B cell (primary cell): ENCODE results near the gene PTPRQ. TPM values are rescaled to one million over a fixed set of nuclear protein-coding genes. Genes with fewer than 3 reads are reported as not detected.

Source experiments
- ATAC-seq: fragments of 200-7000 bp; cut with Tn5 transposase; one replicate; pipeline ENCODE4 v1.10.0; 2021; ENCODE audit warnings: low read depth, mild to moderate bottlenecking, moderate number of reproducible peaks, moderate library complexity
- CTCF ChIA-PET: fragments of 350-600 bp; sonication (Branson Sonifier 250); formaldehyde crosslinking; loops from one replicate; lab custom pipeline; 2021; ENCODE audit warnings: antibody characterized with exemption, inconsistent platforms; lab: Charles Lee
- POLR2A ChIA-PET: fragments of 350-600 bp; sonication (Branson Sonifier 250); formaldehyde crosslinking; loops from one replicate; lab custom pipeline; 2021; ENCODE audit warnings: antibody characterized with exemption; lab: Charles Lee
- DNase-seq: peaks from one replicate; pipeline ENCODE4 v3.0.0; 2013
- H2AFZ ChIP-seq: 2 replicates; pipeline ENCODE4 v1.6.1; 2012; ENCODE audit warnings: mild to moderate bottlenecking, low read depth, low read length; ENCODE audit not compliant: insufficient read depth, poor library complexity, severe bottlenecking
- H3K27ac ChIP-seq, 2 donors: 1 replicate in 1 of 2; 2 replicates in 1 of 2; pipeline ENCODE4 v1.5.1; 2012 to 2013; ENCODE audit warnings: low read length in 2 of 2, mild to moderate bottlenecking in 2 of 2, moderate library complexity in 1 of 2
- H3K27me3 ChIP-seq, 4 experiments: fragments of 200-600 bp in 1 of 4; sonication (generic) in 1 of 4; replicated peaks in 1 of 4; 1 replicate in 2 of 4; 2 replicates in 2 of 4; pipeline versions ENCODE4 v1.6.1 to v1.7.0; 2013 to 2016; ENCODE audit warnings: low read length in 3 of 4, mild to moderate bottlenecking in 2 of 4, mixed read lengths in 1 of 4, moderate library complexity in 1 of 4; ENCODE audit not compliant: insufficient read depth in 4 of 4, control insufficient read depth in 3 of 4; ENCODE audit errors: control extremely low read depth in 1 of 4
- H3K36me3 ChIP-seq, 2 experiments: replicated peaks in 1 of 2; 1 replicate in 1 of 2; 2 replicates in 1 of 2; pipeline versions ENCODE4 v1.6.1 to v1.7.1; 2013; ENCODE audit warnings: low read length in 1 of 2; ENCODE audit not compliant: insufficient read depth in 2 of 2, control insufficient read depth in 1 of 2; ENCODE audit errors: control extremely low read depth in 1 of 2, extremely low read depth in 1 of 2
- H3K4me1 ChIP-seq, 2 donors: fragments of 200-600 bp in 1 of 2; sonication (generic) in 1 of 2; 1 replicate in 1 of 2; 2 replicates in 1 of 2; pipeline versions ENCODE4 v1.5.1 to v1.6.1; 2013 to 2017; ENCODE audit warnings: low read length in 2 of 2; ENCODE audit not compliant: control insufficient read depth in 2 of 2, insufficient read depth in 2 of 2
- H3K4me2 ChIP-seq: replicated peaks from 2 replicates; pipeline ENCODE3; 2012; ENCODE audit warnings: mild to moderate bottlenecking, low read depth, low read length; ENCODE audit not compliant: poor library complexity, severe bottlenecking
- H3K4me3 ChIP-seq, 5 experiments: fragments of 200-600 bp in 1 of 5; sonication (generic) in 1 of 5; 1 replicate in 3 of 5; 2 replicates in 2 of 5; pipeline versions ENCODE4 v1.5.1 to v1.7.0; 2011 to 2016; ENCODE audit warnings: low read length in 4 of 5, mild to moderate bottlenecking in 4 of 5, low read depth in 2 of 5, control low read depth in 1 of 5, moderate library complexity in 1 of 5; ENCODE audit not compliant: insufficient read depth in 1 of 5; ENCODE audit errors: control extremely low read depth in 1 of 5, extremely low read depth in 1 of 5
- H3K79me2 ChIP-seq: fragments of 200-600 bp; sonication (generic); one replicate; pipeline ENCODE4 v1.6.0; 2016; ENCODE audit warnings: low read length; ENCODE audit not compliant: control insufficient read depth, insufficient read depth
- H3K9ac ChIP-seq: fragments of 200-600 bp; sonication (generic); 2 replicates; pipeline ENCODE4 v1.6.1; 2017; ENCODE audit warnings: mild to moderate bottlenecking, low read length, moderate library complexity
- H3K9me3 ChIP-seq, 3 donors: one replicate each; pipeline versions ENCODE4 v1.6.1 to v1.7.1; 2013; ENCODE audit warnings: low read length in 2 of 3; ENCODE audit not compliant: control insufficient read depth in 2 of 3, insufficient read depth in 1 of 3; ENCODE audit errors: control extremely low read depth in 1 of 3
- H4K20me1 ChIP-seq: 2 replicates; pipeline ENCODE4 v1.6.0; 2012; ENCODE audit warnings: mild to moderate bottlenecking, low read length; ENCODE audit not compliant: insufficient read depth, control insufficient read depth, poor library complexity, severe bottlenecking
- H3K27ac Mint-ChIP-seq: one replicate; pipeline ENCODE4 v1.8.0; 2021; ENCODE audit warnings: mixed read lengths
- H3K27me3 Mint-ChIP-seq: one replicate; pipeline ENCODE4 v1.8.0; 2021; ENCODE audit warnings: mixed read lengths
- H3K4me1 Mint-ChIP-seq: one replicate; pipeline ENCODE4 v1.8.0; 2021; ENCODE audit warnings: mixed read lengths
- H3K4me3 Mint-ChIP-seq: one replicate; pipeline ENCODE4 v1.8.0; 2021; ENCODE audit warnings: mixed read lengths
- H3K9me3 Mint-ChIP-seq: one replicate; pipeline ENCODE4 v1.8.0; 2022; ENCODE audit warnings: mixed read lengths; ENCODE audit not compliant: insufficient read depth
- EZH2 ChIP-seq: IDR thresholded peaks from 2 replicates; pipeline ENCODE4 v1.6.1; 2012; ENCODE audit warnings: borderline replicate concordance, low read depth, mild to moderate bottlenecking, moderate library complexity, low read length; ENCODE audit not compliant: insufficient read depth, poor library complexity, severe bottlenecking
- WGBS: methylation state at CpG from one replicate; pipeline ENCODE4 v1.1.5; 2013; ENCODE audit warnings: missing lambda C conversion rate; ENCODE audit not compliant: insufficient coverage; 5-methylcytosine and 5-hydroxymethylcytosine counted together
- intact Hi-C: fragments of 100-400 bp; cut with micrococcal nuclease; formaldehyde crosslinking; loops from one replicate; pipeline ENCODE4 v1.10.0; 2022
- polyA plus RNA-seq: library from polyadenylated mRNA; depleted of rRNA; stranded (reverse); fragments of >200 nt; gene quantifications from 2 replicates; pipeline ENCODE4 v1.2.3, GENCODE V29; 2012
- total RNA-seq, 2 donors: library from RNA; stranded (reverse); fragments of 120-200 nt in 1 of 2; gene quantifications; 1 replicate in 1 of 2; 2 replicates in 1 of 2; pipeline versions ENCODE4 v1.2.3 to v1.2.4, GENCODE V29; 2013 to 2022
- TF ChIP-seq, protein P1 (sequence below): fragments of 200-600 bp; IDR thresholded peaks from one replicate; pipeline ENCODE4 v1.8.0; 2022; ENCODE audit warnings: antibody characterized with exemption, mild to moderate bottlenecking

The PTPRQ gene
- total and polyA plus RNA-seq, 2 donors (not counting 1 experiment from before 2014, with no cell fraction given): not detected

DNA sequence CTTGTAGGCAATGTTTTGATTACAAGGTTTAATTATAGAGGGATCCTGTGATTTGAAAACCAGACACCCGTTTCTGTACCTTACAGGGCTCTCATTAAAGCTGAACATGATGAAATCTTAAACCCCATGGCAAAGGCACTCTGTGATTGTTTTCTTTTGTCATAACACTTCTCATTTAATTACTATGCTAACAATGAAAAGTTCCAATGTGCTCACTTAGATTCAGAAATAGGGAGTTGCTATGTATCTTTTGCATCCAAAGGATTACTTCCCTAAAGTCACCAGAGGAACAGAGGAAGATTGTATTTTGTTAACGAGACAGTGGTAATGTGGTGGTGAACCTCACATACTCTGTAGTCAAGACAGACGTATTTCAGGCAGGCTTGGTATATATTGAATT, 181.9 kb downstream of the PTPRQ start:
- intact Hi-C loops: no loop called here
- CTCF ChIA-PET: no interaction called here
- H3K9ac ChIP-seq: no peak overlapping the region

DNA sequence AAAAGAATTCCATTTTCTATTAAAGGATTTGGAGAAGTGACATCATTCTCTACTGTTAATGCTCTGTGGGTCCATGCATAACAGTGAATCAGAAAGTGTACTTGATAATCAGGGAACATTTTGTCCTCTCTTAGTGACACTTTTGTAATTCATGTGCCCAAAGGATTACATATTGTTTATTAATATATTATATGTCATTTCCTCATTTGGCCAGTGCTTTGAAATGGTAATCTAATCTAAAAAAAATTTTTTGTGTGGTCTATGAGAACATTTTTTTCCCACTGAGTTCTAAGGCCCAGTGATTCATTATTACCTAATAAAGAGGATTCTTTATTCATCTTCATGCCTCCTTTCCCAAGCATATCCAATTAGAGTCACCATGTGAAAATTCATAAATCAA, 183.7 kb downstream of the PTPRQ start:
- Histone ChIP-seq H3K79me2 (no peaks in the 10 kb centered on the region), H4K20me1 (no peaks in the 10 kb centered on the region), H3K9ac (no peak overlapping the region), H2AFZ (no peak overlapping the region), H3K27ac (no peak overlapping the region), H3K36me3 (no peaks in the 10 kb centered on the region), H3K4me3 (no peak overlapping the region), H3K4me2 (no peak overlapping the region), H3K4me1 (no peaks in the 10 kb centered on the region), H3K9me3 (no peaks in the 10 kb centered on the region), H3K27me3 (no peaks in the 10 kb centered on the region)
- Mint-ChIP-seq H3K27me3 (no peaks in the 10 kb centered on the region), H3K9me3 (no peaks in the 10 kb centered on the region), H3K27ac (no peak overlapping the region), H3K4me1 (no peaks in the 10 kb centered on the region), H3K4me3 (no peak overlapping the region)
- DNase-seq (no peak), ATAC-seq (no peak)
- intact Hi-C loops: no loop called here
- CTCF ChIA-PET: no interaction called here
- POLR2A ChIA-PET: no interaction called here
- TF ChIP-seq, protein P1, sequence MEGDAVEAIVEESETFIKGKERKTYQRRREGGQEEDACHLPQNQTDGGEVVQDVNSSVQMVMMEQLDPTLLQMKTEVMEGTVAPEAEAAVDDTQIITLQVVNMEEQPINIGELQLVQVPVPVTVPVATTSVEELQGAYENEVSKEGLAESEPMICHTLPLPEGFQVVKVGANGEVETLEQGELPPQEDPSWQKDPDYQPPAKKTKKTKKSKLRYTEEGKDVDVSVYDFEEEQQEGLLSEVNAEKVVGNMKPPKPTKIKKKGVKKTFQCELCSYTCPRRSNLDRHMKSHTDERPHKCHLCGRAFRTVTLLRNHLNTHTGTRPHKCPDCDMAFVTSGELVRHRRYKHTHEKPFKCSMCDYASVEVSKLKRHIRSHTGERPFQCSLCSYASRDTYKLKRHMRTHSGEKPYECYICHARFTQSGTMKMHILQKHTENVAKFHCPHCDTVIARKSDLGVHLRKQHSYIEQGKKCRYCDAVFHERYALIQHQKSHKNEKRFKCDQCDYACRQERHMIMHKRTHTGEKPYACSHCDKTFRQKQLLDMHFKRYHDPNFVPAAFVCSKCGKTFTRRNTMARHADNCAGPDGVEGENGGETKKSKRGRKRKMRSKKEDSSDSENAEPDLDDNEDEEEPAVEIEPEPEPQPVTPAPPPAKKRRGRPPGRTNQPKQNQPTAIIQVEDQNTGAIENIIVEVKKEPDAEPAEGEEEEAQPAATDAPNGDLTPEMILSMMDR: no peak
- no peak for TF ChIP-seq EZH2

More for the DNA sequence above, 181.9 kb downstream of the PTPRQ start:
- Mint-ChIP-seq H3K4me1 (no peaks in the 10 kb centered on the region), H3K9me3 (no peaks in the 10 kb centered on the region), H3K4me3 (no peak overlapping the region), H3K27ac (no peak overlapping the region), H3K27me3 (no peaks in the 10 kb centered on the region)
- no peaks in the 10 kb centered on the region for H3K9me3 ChIP-seq
- H3K36me3 ChIP-seq: no peaks in the 10 kb centered on the region
- no CpG with 5 or more reads among the region's 3 CpGs for WGBS
- no peak overlapping the region for H3K4me2 ChIP-seq
- TF ChIP-seq, protein P1: no peak
- no peak for TF ChIP-seq EZH2
- no peak for ATAC-seq
- H4K20me1 ChIP-seq: no peaks in the 10 kb centered on the region
- no peak for DNase-seq
- POLR2A ChIA-PET: no interaction called here
- no peak overlapping the region for H2AFZ ChIP-seq
- H3K4me3 ChIP-seq: no peak overlapping the region
- no peaks in the 10 kb centered on the region for H3K4me1 ChIP-seq
- H3K27me3 ChIP-seq: no peaks in the 10 kb centered on the region
- no peak overlapping the region for H3K27ac ChIP-seq
- no peaks in the 10 kb centered on the region for H3K79me2 ChIP-seq
